Endothelial cell of umbilical vein (primary cell): ENCODE measurements around the gene RAD51B. TPM values are rescaled to one million over a fixed set of nuclear protein-coding genes. Genes with fewer than 3 reads are reported as not detected.

Source experiments
- BruUV-seq: library from RNA; stranded (reverse); fragments of 400-500 nt; replicated peaks from 2 replicates; lab custom pipeline; 2021; lab: Mats Ljungman, UMichigan
- CTCF ChIA-PET: fragments of 300-600, 350-600 bp; sonication (Branson Sonifier 250); formaldehyde crosslinking; loops from one replicate; lab custom pipeline; 2021; ENCODE audit warnings: antibody characterized with exemption, inconsistent platforms; lab: Charles Lee
- POLR2A ChIA-PET: fragments of 300-600, 350-600 bp; sonication (Branson Sonifier 250); formaldehyde crosslinking; loops from one replicate; lab custom pipeline; 2021; ENCODE audit warnings: antibody characterized with exemption, inconsistent platforms; lab: Charles Lee
- DNase-seq: peaks from one replicate; pipeline ENCODE4 v3.0.0-alpha.2; 2011; ENCODE audit warnings: low read depth, low spot score
- FAIRE-seq: peaks from 2 replicates; lab custom pipeline; 2011; peaks lifted over from hg19 to GRCh38; lab: Jason Lieb, UNC
- H2AFZ ChIP-seq: 2 replicates; pipeline ENCODE4 v1.6.0; 2012; ENCODE audit warnings: low read depth, low read length, control low read depth, inconsistent platforms
- H3K27ac ChIP-seq: 2 replicates; pipeline ENCODE4 v1.5.1; 2011; ENCODE audit warnings: low read depth, mild to moderate bottlenecking, control low read depth, low read length, moderate library complexity; ENCODE audit not compliant: insufficient read depth
- H3K27me3 ChIP-seq, 2 experiments: 2 replicates each; pipeline versions ENCODE4 v1.6.0 to v1.6.1; 2011; ENCODE audit warnings: low read length in 2 of 2, mixed read lengths in 1 of 2; ENCODE audit not compliant: control insufficient read depth in 2 of 2, insufficient read depth in 2 of 2
- H3K36me3 ChIP-seq, 2 experiments: 2 replicates in 1 of 2; 3 replicates in 1 of 2; pipeline ENCODE4 v1.5.1; 2011; ENCODE audit warnings: low read length in 2 of 2, mild to moderate bottlenecking in 1 of 2, moderate library complexity in 1 of 2; ENCODE audit not compliant: control insufficient read depth in 2 of 2, insufficient read depth in 2 of 2; ENCODE audit errors: extremely low read depth in 1 of 2
- H3K4me1 ChIP-seq: 3 replicates; pipeline ENCODE4 v1.5.1; 2011; ENCODE audit warnings: mild to moderate bottlenecking, low read length; ENCODE audit not compliant: control insufficient read depth, insufficient read depth; ENCODE audit errors: extremely low read depth
- H3K4me2 ChIP-seq: 2 replicates; pipeline ENCODE4 v1.6.1; 2011; ENCODE audit warnings: low read length, control low read depth, mixed read lengths; ENCODE audit not compliant: insufficient read depth
- H3K4me3 ChIP-seq, 3 experiments: fragments of 200-600 bp in 1 of 3; sonication (generic), shearing (Covaris generic) in 1 of 3; replicated peaks in 1 of 3; 2 replicates each; pipeline ENCODE4 v1.5.1; 2011 to 2016; ENCODE audit warnings: control low read depth in 3 of 3, low read length in 3 of 3, mild to moderate bottlenecking in 2 of 3, inconsistent platforms in 1 of 3, low read depth in 1 of 3, moderate library complexity in 1 of 3; ENCODE audit not compliant: insufficient read depth in 1 of 3
- H3K79me2 ChIP-seq: 2 replicates; pipeline ENCODE4 v1.6.0; 2012; ENCODE audit warnings: low read length, inconsistent platforms; ENCODE audit not compliant: control insufficient read depth, insufficient read depth
- H3K9ac ChIP-seq: replicated peaks from 2 replicates; pipeline ENCODE3; 2011; ENCODE audit warnings: low read length, control low read depth; ENCODE audit not compliant: insufficient read depth; ENCODE audit errors: extremely low read depth
- H3K9me1 ChIP-seq: replicated peaks from 3 replicates; pipeline ENCODE4 v1.6.0; 2011; ENCODE audit warnings: mild to moderate bottlenecking, low read length; ENCODE audit not compliant: control insufficient read depth, insufficient read depth; ENCODE audit errors: extremely low read depth
- H3K9me3 ChIP-seq: replicated peaks from 2 replicates; pipeline ENCODE4 v1.5.1; 2012; ENCODE audit warnings: low read length, inconsistent platforms; ENCODE audit not compliant: control insufficient read depth, insufficient read depth
- H4K20me1 ChIP-seq: replicated peaks from 2 replicates; pipeline ENCODE3; 2011; ENCODE audit warnings: mild to moderate bottlenecking, low read length; ENCODE audit not compliant: control insufficient read depth, insufficient read depth; ENCODE audit errors: extremely low read depth
- EZH2 ChIP-seq: IDR thresholded peaks from 2 replicates; pipeline ENCODE4 v1.6.1; 2012; ENCODE audit warnings: borderline replicate concordance, low read depth, mild to moderate bottlenecking, moderate library complexity, low read length, inconsistent platforms; ENCODE audit not compliant: severe bottlenecking
- FOS ChIP-seq: IDR thresholded peaks from 2 replicates; pipeline ENCODE4 v1.6.1; 2011; ENCODE audit warnings: mild to moderate bottlenecking, low read length, moderate library complexity, borderline replicate concordance; ENCODE audit not compliant: insufficient read depth
- GATA2 ChIP-seq: IDR thresholded peaks from 2 replicates; pipeline ENCODE4 v1.7.0; 2011; ENCODE audit warnings: low read depth, mild to moderate bottlenecking, moderate library complexity, mixed read lengths, low read length; ENCODE audit not compliant: insufficient read length, insufficient read depth
- JUN ChIP-seq: IDR thresholded peaks from 2 replicates; pipeline ENCODE4 v1.6.1; 2011; ENCODE audit warnings: borderline replicate concordance, low read depth; ENCODE audit not compliant: insufficient read length, insufficient read depth
- MYC ChIP-seq: IDR thresholded peaks from one replicate; pipeline ENCODE4 v1.6.1; 2011; ENCODE audit warnings: mild to moderate bottlenecking, low read depth, low read length
- POLR2A ChIP-seq: IDR thresholded peaks from 2 replicates; pipeline ENCODE4 v1.6.1; 2012; ENCODE audit warnings: low read depth, mild to moderate bottlenecking, control low read depth, low read length
- POLR2AphosphoS5 ChIP-seq: IDR thresholded peaks from 2 replicates; pipeline ENCODE4 v1.6.1; 2012; ENCODE audit warnings: low read depth, mild to moderate bottlenecking, control low read depth, low read length, moderate library complexity; ENCODE audit not compliant: insufficient read depth
- dilution Hi-C: fragments of 300-500 bp; cut with MboI; formaldehyde crosslinking; loops from one replicate; pipeline ENCODE4 v1.15.0; 2019; ENCODE audit warnings: low sequenced_read_pairs; ENCODE audit not compliant: extremely low pct_ligation_motif_present
- intact Hi-C: fragments of 100-400 bp; cut with micrococcal nuclease; formaldehyde crosslinking; loops from one replicate; pipeline ENCODE4 v1.10.0; 2022
- polyA plus RNA-seq, 4 experiments: library from polyadenylated mRNA; depleted of rRNA in 3 of 4; stranded (reverse) in 3 of 4; unstranded in 1 of 4; fragments of >200 nt; gene quantifications; 2 replicates each; pipeline versions ENCODE4 v1.2.1 to v1.2.3, GENCODE V29; 2011 to 2012; ENCODE audit warnings: missing spikeins in 1 of 4
- total RNA-seq: library from RNA; stranded (reverse); gene quantifications from 2 replicates; pipeline ENCODE4 v1.2.3, GENCODE V29; 2021
- TF ChIP-seq, protein P1 (sequence below), 2 donors: IDR thresholded peaks; 1 replicate in 1 of 2; 2 replicates in 1 of 2; pipeline ENCODE4 v1.5.1; 2011; ENCODE audit warnings: low read length in 2 of 2, mild to moderate bottlenecking in 2 of 2, moderate library complexity in 2 of 2, control low read depth in 1 of 2, inconsistent platforms in 1 of 2, low read depth in 1 of 2; ENCODE audit not compliant: insufficient read depth in 1 of 2; ENCODE audit errors: extremely low read depth in 1 of 2
- TF ChIP-seq, protein P2 (sequence below): IDR thresholded peaks from 2 replicates; pipeline ENCODE4 v1.6.1; 2011; ENCODE audit not compliant: insufficient read depth, insufficient read length

Gene RAD51B
- total and polyA plus RNA-seq, 2 donors (not counting 3 experiments of a cell fraction or from before 2014, with no cell fraction given) = 3.9 to 19.0 TPM

DNA sequence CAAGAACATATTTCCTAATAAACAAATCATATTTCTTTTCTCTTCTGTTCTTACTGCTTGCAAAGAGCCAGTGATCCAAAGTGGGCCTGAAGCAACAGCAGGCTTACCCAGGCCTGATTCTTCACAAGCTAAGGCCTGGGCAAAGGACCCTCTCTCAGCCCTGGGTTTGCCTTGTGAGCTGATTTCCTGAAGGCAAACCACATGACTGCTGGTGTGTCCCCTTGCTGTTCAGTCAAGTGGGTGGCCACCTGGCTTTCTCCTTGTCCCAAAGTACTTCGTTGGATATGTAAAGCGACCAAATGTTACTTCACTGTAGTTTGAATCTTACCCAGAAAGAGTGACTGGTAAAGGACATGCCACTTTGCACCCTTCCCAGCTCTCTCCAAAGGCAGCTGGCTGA lies 580.4 kb downstream of the RAD51B start:
- ChIA-PET POLR2A (interaction anchor here (1.0 kb wide), 1 partner anchor 393 kb away, joined by 4 read pairs; the partner anchor contains the start of gene ZFP36L1), CTCF (no interaction called here)
- intact Hi-C loops = no loop called here
- TF ChIP-seq FOS (no peak), POLR2A (no peak), JUN (no peak), EZH2 (no peak)
- TF ChIP-seq, protein P1, sequence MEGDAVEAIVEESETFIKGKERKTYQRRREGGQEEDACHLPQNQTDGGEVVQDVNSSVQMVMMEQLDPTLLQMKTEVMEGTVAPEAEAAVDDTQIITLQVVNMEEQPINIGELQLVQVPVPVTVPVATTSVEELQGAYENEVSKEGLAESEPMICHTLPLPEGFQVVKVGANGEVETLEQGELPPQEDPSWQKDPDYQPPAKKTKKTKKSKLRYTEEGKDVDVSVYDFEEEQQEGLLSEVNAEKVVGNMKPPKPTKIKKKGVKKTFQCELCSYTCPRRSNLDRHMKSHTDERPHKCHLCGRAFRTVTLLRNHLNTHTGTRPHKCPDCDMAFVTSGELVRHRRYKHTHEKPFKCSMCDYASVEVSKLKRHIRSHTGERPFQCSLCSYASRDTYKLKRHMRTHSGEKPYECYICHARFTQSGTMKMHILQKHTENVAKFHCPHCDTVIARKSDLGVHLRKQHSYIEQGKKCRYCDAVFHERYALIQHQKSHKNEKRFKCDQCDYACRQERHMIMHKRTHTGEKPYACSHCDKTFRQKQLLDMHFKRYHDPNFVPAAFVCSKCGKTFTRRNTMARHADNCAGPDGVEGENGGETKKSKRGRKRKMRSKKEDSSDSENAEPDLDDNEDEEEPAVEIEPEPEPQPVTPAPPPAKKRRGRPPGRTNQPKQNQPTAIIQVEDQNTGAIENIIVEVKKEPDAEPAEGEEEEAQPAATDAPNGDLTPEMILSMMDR (IDR thresholded peaks at IDR 0.05; ENCODE audit: extremely low read depth in 1 of 2, insufficient read depth in 1 of 2, low read depth in 1 of 2, low read length in 2 of 2) = no peak
- TF ChIP-seq, protein P2, sequence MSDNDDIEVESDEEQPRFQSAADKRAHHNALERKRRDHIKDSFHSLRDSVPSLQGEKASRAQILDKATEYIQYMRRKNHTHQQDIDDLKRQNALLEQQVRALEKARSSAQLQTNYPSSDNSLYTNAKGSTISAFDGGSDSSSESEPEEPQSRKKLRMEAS = no peak
- Histone ChIP-seq H2AFZ (no peak overlapping the region), H3K36me3 (no peaks in the 10 kb centered on the region), H3K27ac (no peak overlapping the region), H3K79me2 (no peaks in the 10 kb centered on the region), H3K27me3 (no peaks in the 10 kb centered on the region), H3K9me1 (no peaks in the 10 kb centered on the region), H3K4me1 (peaks cover 8% of the 10 kb centered on the region), H3K4me2 (no peak overlapping the region), H3K9ac (no peak overlapping the region), H3K9me3 (no peaks in the 10 kb centered on the region), H3K4me3 (no peak overlapping the region), H4K20me1 (no peaks in the 10 kb centered on the region)
- no peak for DNase-seq
- dilution Hi-C loops = no loop called here
- FAIRE-seq = no peak
- no TSS peak for BruUV-seq

DNA sequence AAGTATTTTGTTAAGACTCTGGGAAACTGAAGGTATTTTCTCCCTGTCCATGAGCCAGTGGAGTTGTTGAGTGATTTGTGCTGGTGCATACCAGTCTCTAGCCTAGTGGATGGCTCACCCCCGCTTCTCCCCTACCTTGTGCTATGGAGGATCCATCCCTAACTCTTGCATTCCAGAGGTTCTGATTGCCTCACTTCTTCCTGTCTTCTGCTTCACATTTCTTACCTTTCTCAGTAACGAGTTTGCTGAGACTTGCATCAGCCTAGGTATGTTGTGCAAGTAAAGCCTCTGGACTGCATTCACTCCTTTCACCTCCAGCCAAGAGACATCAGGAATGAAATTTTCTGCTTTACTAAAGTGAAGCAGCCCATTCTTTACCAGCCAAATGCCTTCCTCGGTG lies 581.7 kb downstream of the RAD51B start:
- CTCF ChIA-PET = no interaction called here
- Histone ChIP-seq H3K27ac (no peak overlapping the region), H3K4me2 (no peak overlapping the region), H3K79me2 (no peaks in the 10 kb centered on the region), H3K9me1 (no peaks in the 10 kb centered on the region), H3K36me3 (no peaks in the 10 kb centered on the region), H2AFZ (no peak overlapping the region), H3K4me3 (no peak overlapping the region), H3K4me1 (peaks cover 8% of the 10 kb centered on the region), H3K27me3 (no peaks in the 10 kb centered on the region), H3K9me3 (no peaks in the 10 kb centered on the region), H4K20me1 (no peaks in the 10 kb centered on the region), H3K9ac (no peak overlapping the region)
- intact Hi-C loops (no loop called here), dilution Hi-C loops (no loop called here)
- TF ChIP-seq POLR2A (no peak), EZH2 (no peak), FOS (no peak), MYC (no peak), JUN (no peak), GATA2 (no peak), POLR2AphosphoS5 (no peak)
- TF ChIP-seq, protein P1 (IDR thresholded peaks at IDR 0.05; ENCODE audit: extremely low read depth in 1 of 2, insufficient read depth in 1 of 2, low read depth in 1 of 2, low read length in 2 of 2) = no peak
- TF ChIP-seq, protein P2 = no peak
- POLR2A ChIA-PET = no interaction called here
- DNase-seq (no peak), FAIRE-seq (no peak)
- BruUV-seq = no TSS peak
